HG02885 (cell line): ENCODE results near the gene EHD2.
"Not testable (repeated sequence)": the region's sequence is repeated elsewhere in the genome, so short reads cannot be mapped to it uniquely, and the experiment has no call there.

Source experiments
- ATAC-seq: cut with Tn5 transposase; IDR thresholded peaks from one replicate; pipeline ENCODE4 v1.9.1; 2021; ENCODE audit warnings: mild to moderate bottlenecking; ENCODE audit not compliant: unreplicated experiment, poor library complexity

EHD2 gene

GRCh38 chr19:47765523-47766358, 52.5 kb downstream of the EHD2 start:
- ATAC-seq, result no peak

- no peak for ATAC-seq
Observed at GRCh38 chr19:47766359-47766620, 53.1 kb downstream of the EHD2 start.

GRCh38 chr19:47766670-47767069, 53.4 kb downstream of the EHD2 start:
- no peak for ATAC-seq

- ATAC-seq, result no peak
Observed at GRCh38 chr19:47767349-47767748, 54.1 kb downstream of the EHD2 start.

GRCh38 chr19:47768604-47769003, 55.4 kb downstream of the EHD2 start:
- no peak for ATAC-seq

GRCh38 chr19:47769534-47769933, 56.3 kb downstream of the EHD2 start:
- ATAC-seq, result no peak

GRCh38 chr19:47771291-47771690, 58.1 kb downstream of the EHD2 start:
- ATAC-seq, result not testable (repeated sequence)

GRCh38 chr19:47776568-47776967, 63.3 kb downstream of the EHD2 start:
- no peak for ATAC-seq

- ATAC-seq, result not testable (repeated sequence)
Observed at GRCh38 chr19:47777245-47778048, 64.2 kb downstream of the EHD2 start.

- peak; percentile 83 for ATAC-seq
Observed at GRCh38 chr19:47778049-47778953, 65.1 kb downstream of the EHD2 start, which contains the start of gene SELENOW. Gene SELENOW (plus strand): TSS chr19:47778703. CDS start chr19:47778786, 83 bp downstream.

- no peak for ATAC-seq
Observed at GRCh38 chr19:47778954-47779351, 65.7 kb downstream of the EHD2 start.

GRCh38 chr19:47779524-47780214, 66.4 kb downstream of the EHD2 start:
- no peak for ATAC-seq

- ATAC-seq, result no peak
Observed at GRCh38 chr19:47780215-47780551, 67.0 kb downstream of the EHD2 start.

GRCh38 chr19:47781590-47782262, 68.5 kb downstream of the EHD2 start:
- ATAC-seq, result no peak

GRCh38 chr19:47786566-47786965, 73.3 kb downstream of the EHD2 start:
- ATAC-seq, result no peak

- not testable (repeated sequence) for ATAC-seq
Observed at GRCh38 chr19:47787307-47787706, 74.1 kb downstream of the EHD2 start.

- ATAC-seq, result not testable (repeated sequence)
Observed at GRCh38 chr19:47789811-47790210, 76.6 kb downstream of the EHD2 start.

- no peak for ATAC-seq
Observed at GRCh38 chr19:47790398-47790814, 77.2 kb downstream of the EHD2 start.

GRCh38 chr19:47792616-47793015, 79.4 kb downstream of the EHD2 start:
- ATAC-seq, result no peak
